ENCODE measurements around the gene MYO5B.
"Not testable (repeated sequence)": the region's sequence is repeated elsewhere in the genome, so short reads cannot be mapped to it uniquely, and the experiment has no call there.

The MYO5B gene

GRCh38 chr18:50194631-50195532 is at the start of gene MYO5B:
TSS of gene MYO5B (minus strand) at chr18:50195147. CDS start at chr18:50194793, 354 bp downstream.
- DNase-seq (ENCODE audit: low spot score) = no peak

GRCh38 chr18:50241768-50242167 is 46.8 kb upstream of the MYO5B start:
- DNase-seq (ENCODE audit: low spot score) = not testable (repeated sequence)

- no peak for DNase-seq (ENCODE audit: low spot score)
Observed at GRCh38 chr18:50240080-50240563, 45.2 kb upstream of the MYO5B start.

GRCh38 chr18:50232419-50232818 is 37.5 kb upstream of the MYO5B start:
- DNase-seq (ENCODE audit: low spot score) = no peak

GRCh38 chr18:50231621-50232020 is 36.7 kb upstream of the MYO5B start:
- no peak for DNase-seq (ENCODE audit: low spot score)

DNA sequence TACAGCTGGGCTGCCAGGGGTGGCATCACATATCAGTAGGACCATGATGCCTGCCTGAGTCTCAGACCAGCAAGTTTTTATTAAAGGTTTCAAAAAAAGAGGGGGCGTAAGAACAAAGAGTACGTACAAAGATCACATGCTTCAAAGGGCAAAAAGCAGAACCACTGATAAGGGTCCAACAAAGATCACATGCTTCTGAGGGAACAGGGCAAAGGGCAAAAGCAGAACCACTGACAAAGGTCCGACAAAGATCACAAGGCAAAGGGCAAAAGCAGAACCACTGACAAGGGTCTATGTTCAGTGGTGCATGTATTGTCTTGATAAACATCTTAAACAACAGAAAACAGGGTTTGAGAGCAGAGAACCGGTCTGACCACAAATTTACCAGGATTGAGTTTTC is 25.3 kb upstream of the MYO5B start:
- DNase-seq (ENCODE audit: low spot score) = not testable (repeated sequence)

DNA sequence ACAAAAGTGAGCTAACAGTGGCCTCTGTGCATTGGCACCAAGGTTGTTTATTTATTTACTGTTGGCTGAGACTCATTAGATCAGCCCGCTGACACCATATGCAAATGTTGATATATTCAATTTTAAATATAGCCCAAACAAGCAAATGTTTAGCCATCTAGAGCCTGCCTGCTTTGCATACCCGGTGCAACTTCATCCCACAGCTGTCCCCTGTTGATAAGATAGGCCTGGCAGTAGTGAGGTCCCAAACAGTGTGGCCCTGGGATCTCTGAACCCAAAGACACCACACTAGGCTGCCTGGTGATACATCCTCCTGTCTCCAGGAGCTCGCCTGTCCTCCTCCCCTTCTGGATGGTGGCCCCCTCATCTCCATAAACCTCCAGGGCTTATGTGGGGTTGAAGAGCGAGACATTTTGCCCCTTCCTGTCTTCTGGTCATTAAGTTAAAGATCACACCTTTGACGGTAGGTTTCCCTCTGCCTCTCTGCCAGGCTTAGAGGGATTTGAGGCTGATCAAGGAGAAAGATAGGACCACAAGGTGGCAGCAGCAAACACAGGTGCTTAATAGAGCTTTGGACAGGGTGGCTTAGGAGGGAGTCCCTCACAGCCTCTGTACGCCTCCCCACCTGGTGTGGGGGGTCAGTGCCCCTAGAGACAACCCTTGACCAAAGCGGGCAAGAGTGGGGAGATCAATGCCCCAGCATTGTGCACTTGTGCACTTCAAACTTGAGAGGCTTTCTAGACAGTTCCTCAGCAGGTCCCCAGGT is 23.7 kb upstream of the MYO5B start:
- no peak for DNase-seq (ENCODE audit: low spot score)

GRCh38 chr18:50209311-50209710 is 14.4 kb upstream of the MYO5B start:
- DNase-seq (ENCODE audit: low spot score) = no peak

- no peak for DNase-seq (ENCODE audit: low spot score)
Observed at GRCh38 chr18:50207722-50208121, 12.8 kb upstream of the MYO5B start.

DNA sequence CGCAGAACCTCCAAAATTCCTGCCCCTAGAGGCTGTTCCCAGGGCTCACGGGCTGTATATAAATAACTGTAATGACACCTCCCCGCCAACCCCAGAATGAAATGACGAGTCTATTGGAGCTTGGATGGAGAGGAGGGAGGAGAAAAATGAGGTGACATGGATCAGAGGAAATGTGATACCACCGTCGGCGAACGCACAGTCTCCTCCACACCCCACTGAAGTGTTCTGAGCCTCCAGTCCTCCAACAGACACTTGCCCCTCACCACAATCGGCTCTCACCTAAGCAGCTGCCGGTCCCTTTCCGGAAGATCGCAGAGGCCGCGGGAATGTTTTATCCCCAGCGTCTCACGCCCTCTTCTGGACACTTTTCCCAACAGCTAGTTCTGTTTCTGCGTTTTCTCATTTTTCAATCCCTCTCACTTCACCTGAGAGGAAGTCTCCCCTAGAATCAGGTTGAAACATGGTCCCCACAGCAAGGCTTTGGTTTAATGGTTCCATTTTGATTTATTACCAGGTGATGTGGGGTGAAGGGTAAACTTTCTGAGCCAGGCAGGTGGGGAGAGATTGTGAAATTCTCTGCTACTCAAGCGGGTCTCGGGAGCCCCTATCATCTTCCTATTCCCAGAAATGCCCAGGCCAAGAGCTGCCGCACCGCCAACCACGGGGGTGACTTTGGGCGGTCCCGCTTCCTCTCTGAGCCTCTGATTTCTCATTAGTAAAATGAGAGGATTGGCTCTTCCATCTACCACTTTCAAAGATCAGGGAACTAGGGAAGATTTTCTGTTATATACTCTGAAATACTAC is 9.1 kb upstream of the MYO5B start:
- DNase-seq (ENCODE audit: low spot score) = peak; percentile 47

DNA sequence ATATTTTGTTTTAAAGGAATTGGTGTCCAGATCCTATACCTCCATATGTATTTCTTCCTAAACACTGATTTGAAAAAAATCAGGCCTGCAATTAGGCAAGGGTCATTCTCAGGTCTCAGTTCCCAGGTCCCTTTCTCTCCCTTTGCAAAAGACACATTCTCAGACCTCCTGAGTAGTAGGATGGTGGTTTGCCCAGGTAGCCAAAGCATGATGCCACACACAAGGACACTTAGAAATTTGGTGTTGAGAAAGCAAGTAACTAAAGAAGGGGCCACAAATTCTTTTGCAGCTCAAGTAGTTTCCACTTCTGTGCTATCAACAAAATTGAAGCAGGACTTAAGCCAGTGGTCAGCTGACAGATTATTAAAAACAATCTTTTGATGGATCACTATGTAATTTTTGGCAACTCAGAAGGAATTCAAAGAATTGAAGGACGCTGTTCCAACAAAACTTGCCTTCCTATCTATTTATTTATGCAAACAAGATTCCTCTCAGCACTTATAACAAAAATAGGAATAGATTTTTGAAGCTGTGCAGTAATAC is 6.6 kb upstream of the MYO5B start:
- DNase-seq (ENCODE audit: low spot score) = no peak

DNA sequence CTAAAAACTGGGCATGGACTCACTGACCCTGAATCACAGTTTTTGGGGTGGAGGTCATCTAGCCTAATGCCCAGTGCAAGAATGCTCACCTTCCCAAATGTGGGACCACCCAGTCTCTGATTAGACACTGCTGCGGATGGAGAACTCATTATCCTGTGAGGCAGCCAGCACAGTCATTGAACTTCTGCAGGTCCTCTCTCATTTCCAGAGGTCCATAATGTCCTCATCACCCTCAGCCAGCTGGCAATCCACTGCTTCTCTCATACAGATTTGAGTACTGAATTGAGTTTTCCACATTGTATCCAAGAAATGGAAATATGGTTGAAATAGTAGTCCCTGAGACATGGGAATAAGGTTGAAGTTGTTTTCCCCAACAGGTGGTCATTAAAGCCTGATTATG is 5.0 kb upstream of the MYO5B start:
- DNase-seq (ENCODE audit: low spot score) = no peak

DNA sequence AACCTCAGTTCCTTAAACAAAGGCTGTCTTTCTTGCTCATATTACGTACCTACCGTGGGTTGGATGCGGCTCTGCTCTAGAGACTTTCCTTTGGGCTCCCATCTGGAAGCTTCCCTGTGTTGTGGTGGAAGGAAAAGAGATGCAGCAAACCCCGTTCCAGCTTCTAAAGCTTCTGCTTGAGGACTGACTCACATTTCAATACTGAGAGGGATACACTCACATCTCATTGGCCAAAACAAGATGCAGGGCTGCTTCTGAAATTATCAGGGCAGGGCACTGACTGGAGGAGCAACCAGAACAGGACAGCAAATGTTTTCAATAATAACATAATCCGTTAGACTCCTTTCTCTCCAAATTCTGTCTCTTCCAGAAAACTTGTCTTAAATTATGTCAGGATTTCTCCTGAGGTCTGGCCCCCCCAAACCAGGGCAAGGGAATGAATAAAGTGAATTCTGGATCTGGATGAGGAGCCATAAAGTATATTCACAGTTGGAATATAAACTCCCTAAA is 4.5 kb upstream of the MYO5B start:
- no peak for DNase-seq (ENCODE audit: low spot score)

DNA sequence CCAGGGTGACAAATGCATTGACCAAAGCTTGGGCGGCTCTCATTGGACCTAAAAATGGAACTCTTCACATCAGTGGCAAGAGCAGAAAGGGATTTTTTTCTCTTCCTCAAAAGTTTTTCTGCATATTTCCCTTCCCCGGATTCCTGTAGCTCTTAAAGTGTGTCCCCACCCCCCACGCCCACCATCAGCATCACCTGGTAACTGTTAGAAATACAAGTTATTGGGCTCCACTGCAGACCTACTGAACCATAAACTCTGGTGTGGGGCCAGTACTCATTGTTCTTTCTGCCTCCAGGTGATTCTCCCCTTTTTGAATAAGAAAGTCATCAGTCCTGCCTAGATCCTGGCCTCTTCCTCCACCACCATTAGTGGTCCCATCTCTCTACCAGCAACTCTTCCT is 1.3 kb upstream of the MYO5B start:
- no peak for DNase-seq (ENCODE audit: low spot score)

GRCh38 chr18:50195689-50196088 is 742 bp upstream of the MYO5B start:
- no peak for DNase-seq (ENCODE audit: low spot score)

DNA sequence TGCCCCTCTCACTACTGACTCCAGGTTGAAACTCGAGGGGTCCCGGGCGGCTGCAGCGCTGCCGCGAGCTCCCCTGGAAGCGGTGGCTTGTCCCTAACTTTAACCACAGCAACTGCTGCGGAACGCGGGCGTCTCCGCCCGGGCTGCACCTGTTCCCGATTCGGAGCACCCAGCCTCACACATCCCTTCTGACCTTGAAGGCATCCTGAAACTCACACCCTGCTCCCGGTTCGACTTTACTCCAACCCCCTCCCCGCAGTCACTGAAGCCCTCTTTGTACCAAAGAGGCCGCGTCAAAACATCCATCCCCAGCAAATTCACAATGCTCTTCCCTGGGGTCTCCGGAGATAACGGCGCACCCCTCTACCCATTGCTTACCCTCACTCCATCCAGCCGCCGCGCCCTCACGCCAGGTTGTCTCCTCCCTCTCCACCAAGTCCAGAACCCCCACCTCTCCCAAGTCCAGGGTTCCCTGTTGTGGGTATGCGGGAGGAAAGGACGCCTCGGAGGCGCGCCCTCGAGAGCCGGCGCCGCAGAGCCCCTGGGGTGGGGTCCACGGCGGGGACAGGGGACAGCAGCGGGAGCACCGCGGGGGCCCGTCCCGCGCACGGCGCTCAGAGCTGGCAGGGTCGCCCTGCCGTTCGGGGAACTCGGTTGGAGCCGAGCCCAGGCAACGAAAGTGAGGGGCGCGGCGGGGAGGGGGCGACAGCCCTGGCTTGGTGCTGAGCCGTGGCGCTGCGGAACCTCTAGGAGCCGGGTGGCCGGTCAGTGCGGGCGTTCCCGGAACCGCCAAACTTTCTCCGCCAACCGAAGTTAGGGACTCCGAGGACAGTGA is 934 bp downstream of the MYO5B start:
- no peak for DNase-seq (ENCODE audit: low spot score)

DNA sequence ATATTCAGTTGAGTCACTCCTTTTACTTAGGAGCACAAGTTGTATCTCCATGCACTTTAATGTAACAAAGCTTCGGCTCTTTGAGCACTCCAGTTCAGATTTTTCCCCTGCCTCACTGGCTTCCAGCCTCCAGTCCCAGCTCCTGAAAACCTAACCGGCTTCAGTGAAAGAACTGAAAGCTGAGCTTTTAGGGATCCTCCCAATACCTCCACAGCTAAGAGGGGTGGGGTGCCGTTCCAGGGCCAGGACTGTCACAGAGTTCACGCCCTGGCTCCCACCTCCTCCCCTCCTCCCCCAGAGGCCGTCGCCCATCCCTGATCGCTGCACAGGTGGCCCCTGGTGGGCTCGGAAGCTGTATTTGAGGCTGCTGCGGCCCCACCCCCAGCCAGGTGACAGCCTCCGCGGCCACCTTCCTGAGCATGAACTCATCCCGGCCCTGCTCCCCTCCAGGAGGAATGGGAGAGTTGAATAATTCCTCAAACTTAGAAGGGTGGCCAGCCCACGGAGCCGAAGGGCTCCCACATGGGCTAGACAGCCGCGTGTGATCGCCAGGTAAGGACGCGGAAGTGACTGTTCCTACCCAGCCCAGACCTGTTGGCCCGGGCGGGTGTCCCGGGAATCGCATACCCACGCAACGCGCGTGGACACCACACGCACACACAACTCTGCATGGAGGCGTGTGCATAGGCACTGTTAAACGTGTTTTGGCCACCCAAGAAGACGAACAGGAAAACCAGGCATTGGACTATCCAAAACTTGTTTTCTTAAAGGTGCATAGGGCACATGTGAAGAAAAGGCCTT is 1.8 kb downstream of the MYO5B start:
- DNase-seq (ENCODE audit: low spot score) = no peak

DNA sequence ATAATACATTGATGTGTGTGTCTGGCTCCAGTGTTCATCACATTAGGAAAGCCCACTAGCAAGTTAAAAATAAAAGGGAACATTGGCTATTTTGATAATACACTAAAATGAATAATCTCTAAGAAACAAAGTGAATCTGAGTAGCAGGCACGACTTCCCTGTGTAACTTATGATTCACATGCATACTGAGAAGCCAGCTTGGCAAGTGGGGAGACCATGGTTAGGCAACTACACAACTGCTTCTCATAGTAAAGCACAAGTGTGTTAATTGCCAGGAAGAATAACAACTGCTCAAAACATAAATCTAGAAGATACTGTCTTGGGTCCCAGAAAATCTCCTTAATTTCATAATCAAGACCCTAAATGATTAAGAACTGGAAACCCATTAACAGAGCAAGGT is 4.0 kb downstream of the MYO5B start:
- no peak for DNase-seq (ENCODE audit: low spot score)

GRCh38 chr18:50190236-50190635 is 4.7 kb downstream of the MYO5B start:
- no peak for DNase-seq (ENCODE audit: low spot score)

DNA sequence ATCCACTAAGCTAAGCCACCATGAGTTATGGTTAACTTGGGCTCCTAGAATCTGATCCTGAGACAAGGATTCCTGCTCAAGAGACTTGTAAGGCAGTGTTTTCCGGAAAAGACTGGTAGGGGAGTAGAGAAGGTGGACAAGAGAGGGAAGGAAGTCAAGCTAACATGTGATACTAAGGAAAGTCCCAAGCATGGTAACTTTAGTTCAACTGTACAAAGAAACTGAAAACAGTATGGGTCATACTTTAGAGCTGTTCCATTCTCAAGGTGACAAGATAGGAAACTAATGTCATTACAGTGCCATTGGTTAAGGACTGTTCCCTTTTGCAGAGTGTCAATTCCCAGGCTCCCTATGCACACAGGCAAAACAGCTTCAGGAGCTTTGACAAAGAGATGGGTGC is 5.8 kb downstream of the MYO5B start:
- DNase-seq (ENCODE audit: low spot score) = no peak
